MM.1S (cell line): Measurements from ENCODE around the gene CDK5RAP3.

Experiments used
- DNase-seq: peaks from one replicate; pipeline ENCODE4 v3.0.0-alpha.2; 2015
- H2AFZ ChIP-seq: fragments of 300-600 bp; sonication (generic); 2 replicates; pipeline ENCODE4 v1.6.0; 2016; ENCODE audit warnings: antibody characterized with exemption, low read length
- H3F3A ChIP-seq: fragments of 300-600 bp; sonication (generic); 2 replicates; pipeline ENCODE4 v1.6.1; 2016; ENCODE audit warnings: mild to moderate bottlenecking, antibody characterized with exemption, low read length, moderate library complexity, mixed read lengths; ENCODE audit not compliant: insufficient read depth
- H3K27ac ChIP-seq: fragments of 300-600 bp; sonication (generic); 2 replicates; pipeline ENCODE4 v1.5.1; 2016; ENCODE audit warnings: mild to moderate bottlenecking, low read length
- H3K27me3 ChIP-seq: fragments of 300-600 bp; sonication (generic); replicated peaks from 2 replicates; pipeline ENCODE4 v1.6.0; 2016; ENCODE audit warnings: low read length; ENCODE audit not compliant: insufficient read depth
- H3K36me3 ChIP-seq: fragments of 300-600 bp; sonication (generic); replicated peaks from 2 replicates; pipeline ENCODE4 v1.6.1; 2016; ENCODE audit warnings: mild to moderate bottlenecking, low read length, mixed read lengths; ENCODE audit not compliant: insufficient read depth
- H3K4me1 ChIP-seq: fragments of 300-600 bp; sonication (generic); 2 replicates; pipeline ENCODE4 v1.6.1; 2016; ENCODE audit warnings: low read length, mixed read lengths
- H3K4me2 ChIP-seq: fragments of 300-600 bp; sonication (generic); 2 replicates; pipeline ENCODE4 v1.6.0; 2016; ENCODE audit warnings: low read depth, low read length
- H3K4me3 ChIP-seq: fragments of 300-600 bp; sonication (generic); 2 replicates; pipeline ENCODE4 v1.5.1; 2016; ENCODE audit warnings: low read length, mixed read lengths
- H3K79me2 ChIP-seq: fragments of 300-600 bp; sonication (generic); 2 replicates; pipeline ENCODE4 v1.6.1; 2016; ENCODE audit warnings: mixed run types, low read length, mixed read lengths
- H3K9ac ChIP-seq: fragments of 300-600 bp; sonication (generic); 2 replicates; pipeline ENCODE4 v1.6.1; 2016; ENCODE audit warnings: low read length, mixed read lengths
- H3K9me2 ChIP-seq: fragments of 300-600 bp; sonication (generic); replicated peaks from 2 replicates; pipeline ENCODE4 v1.6.1; 2016; ENCODE audit warnings: mild to moderate bottlenecking, low read length, mixed read lengths; ENCODE audit not compliant: insufficient read depth
- H3K9me3 ChIP-seq: fragments of 300-600 bp; sonication (generic); replicated peaks from 2 replicates; pipeline ENCODE4 v1.6.1; 2016; ENCODE audit warnings: mild to moderate bottlenecking, low read length, mixed read lengths; ENCODE audit not compliant: insufficient read depth
- H4K20me1 ChIP-seq: fragments of 300-600 bp; sonication (generic); 2 replicates; pipeline ENCODE4 v1.6.1; 2016; ENCODE audit warnings: mild to moderate bottlenecking, low read length, moderate library complexity, mixed read lengths; ENCODE audit not compliant: insufficient read depth
- CTCF ChIP-seq: fragments of 300-600 bp; sonication (generic); IDR thresholded peaks from 2 replicates; pipeline ENCODE4 v1.5.1; 2016; ENCODE audit warnings: antibody characterized with exemption, low read length, mixed read lengths
- EZH2 ChIP-seq: fragments of 300-600 bp; sonication (generic); optimal IDR thresholded peaks from 2 replicates; pipeline ENCODE3; 2017; ENCODE audit warnings: low read depth, mild to moderate bottlenecking, antibody characterized with exemption, low read length, mixed read lengths
- EZH2phosphoT487 ChIP-seq: fragments of 300-600 bp; sonication (generic); IDR thresholded peaks from 2 replicates; pipeline ENCODE4 v1.6.1; 2018; ENCODE audit warnings: antibody characterized with exemption, low read length

CDK5RAP3 gene

GRCh38 chr17:47989700-47990099 lies 18.8 kb downstream of the CDK5RAP3 start:
- Histone ChIP-seq H3K27me3 (no peaks in the 10 kb centered on the region), H2AFZ (no peak overlapping the region), H4K20me1 (no peaks in the 10 kb centered on the region), H3K4me3 (no peak overlapping the region), H3K9ac (no peak overlapping the region), H3K79me2 (no peaks in the 10 kb centered on the region), H3F3A (peaks cover 12% of the 10 kb centered on the region), H3K9me2 (no peaks in the 10 kb centered on the region), H3K9me3 (no peaks in the 10 kb centered on the region), H3K4me1 (peaks cover 25% of the 10 kb centered on the region), H3K4me2 (peak overlapping the region; percentile 20), H3K27ac (peak overlapping the region; percentile 3; the same call in 1 of the 2 replicates), H3K36me3 (no peaks in the 10 kb centered on the region)
- TF ChIP-seq EZH2 (no peak), CTCF (no peak), EZH2phosphoT487 (no peak)
- DNase-seq, result peak; percentile 83

- no peak overlapping the region for H3K27ac ChIP-seq
- H3K4me1 ChIP-seq, result peaks cover 25% of the 10 kb centered on the region
These were observed 20.2 kb downstream of the CDK5RAP3 start for GRCh38 chr17:47990962-47991731.

DNA sequence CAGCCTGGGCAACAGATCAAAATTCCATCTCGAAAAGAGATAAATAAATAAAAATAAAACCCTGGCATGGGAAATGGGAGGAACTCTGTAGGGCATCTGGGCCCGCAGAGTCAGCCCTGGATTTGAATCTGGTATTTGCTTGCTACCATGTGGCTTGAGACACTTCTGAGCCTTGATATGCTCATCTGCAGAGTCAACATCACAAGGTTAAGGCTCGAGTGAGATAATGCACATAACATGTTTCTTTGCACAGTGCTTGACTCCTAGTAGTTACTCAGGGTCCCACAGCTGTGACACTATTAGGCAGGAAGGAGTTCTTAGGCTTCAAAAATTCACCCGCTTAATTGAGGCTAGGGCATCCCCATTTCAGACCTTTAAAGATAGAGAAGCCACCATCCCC lies 21.3 kb downstream of the CDK5RAP3 start:
- TF ChIP-seq EZH2phosphoT487, result no peak
- TF ChIP-seq CTCF, result no peak
- no peak for TF ChIP-seq EZH2
- Histone ChIP-seq H3K27me3 (no peaks in the 10 kb centered on the region), H3K4me1 (peaks cover 25% of the 10 kb centered on the region), H3K4me3 (no peak overlapping the region), H2AFZ (no peak overlapping the region), H3K9me2 (no peaks in the 10 kb centered on the region), H3K27ac (no peak overlapping the region), H4K20me1 (no peaks in the 10 kb centered on the region), H3K4me2 (no peak overlapping the region), H3K9me3 (no peaks in the 10 kb centered on the region), H3F3A (peaks cover 12% of the 10 kb centered on the region), H3K9ac (no peak overlapping the region), H3K36me3 (no peaks in the 10 kb centered on the region), H3K79me2 (no peaks in the 10 kb centered on the region)
- DNase-seq, result no peak

More at GRCh38 chr17:47990962-47991731, 20.2 kb downstream of the CDK5RAP3 start:
- no peaks in the 10 kb centered on the region for H3K79me2 ChIP-seq
- H3F3A ChIP-seq, result peaks cover 12% of the 10 kb centered on the region
- no peaks in the 10 kb centered on the region for H3K9me3 ChIP-seq
- H2AFZ ChIP-seq, result no peak overlapping the region
- no peaks in the 10 kb centered on the region for H3K36me3 ChIP-seq
- no peaks in the 10 kb centered on the region for H4K20me1 ChIP-seq
- H3K9me2 ChIP-seq, result no peaks in the 10 kb centered on the region
- TF ChIP-seq CTCF, result no peak
- no peak for TF ChIP-seq EZH2
- no peak for TF ChIP-seq EZH2phosphoT487
- no peak overlapping the region for H3K4me3 ChIP-seq
- H3K27me3 ChIP-seq, result no peaks in the 10 kb centered on the region
- no peak overlapping the region for H3K9ac ChIP-seq
- DNase-seq, result no peak
- H3K4me2 ChIP-seq, result no peak overlapping the region
